ENCODE results near the gene CORO1C. TPM values are rescaled to one million over a fixed set of nuclear protein-coding genes. Genes with fewer than 3 reads are reported as not detected.
"Not testable (repeated sequence)": the region's sequence is repeated elsewhere in the genome, so short reads cannot be mapped to it uniquely, and the experiment has no call there.

The CORO1C gene
- polyA plus RNA-seq, 1 donor from 2014 or later: 123 TPM

- TF ChIP-seq MXI1 (conservative IDR thresholded peaks at IDR 0.05; ENCODE audit: poor library complexity, severe bottlenecking) (no peak), SMC3 (conservative IDR thresholded peaks at IDR 0.05; ENCODE audit: poor library complexity) (no peak)
- no peak overlapping the region for H3K9ac ChIP-seq (ENCODE audit: low read length)
- no peaks in the 10 kb centered on the region for H3K27me3 ChIP-seq (ENCODE audit: insufficient read depth, low read depth, low read length)
- H3K36me3 ChIP-seq (ENCODE audit: insufficient read depth, low read length): no peaks in the 10 kb centered on the region
- no peak overlapping the region for H3K4me2 ChIP-seq (ENCODE audit: low read length)
- no peak overlapping the region for H3K27ac ChIP-seq (ENCODE audit: low read length)
- H2AFZ ChIP-seq (ENCODE audit: low read depth, low read length): no peak overlapping the region
- H3K79me2 ChIP-seq (replicated peaks; ENCODE audit: insufficient read depth, low read length): no peaks in the 10 kb centered on the region
- H3K9me2 ChIP-seq (ENCODE audit: insufficient read depth, low read length): no peaks in the 10 kb centered on the region
- H3F3A ChIP-seq (ENCODE audit: insufficient read depth, low read length, poor library complexity, severe bottlenecking): no peaks in the 10 kb centered on the region
- no peak overlapping the region for H3K4me3 ChIP-seq (ENCODE audit: low read length)
- H4K20me1 ChIP-seq (ENCODE audit: insufficient read depth): no peaks in the 10 kb centered on the region
- H3K9me3 ChIP-seq (ENCODE audit: low read length): no peaks in the 10 kb centered on the region
Observed at GRCh38 chr12:108657130-108657745, 74.1 kb downstream of the CORO1C start.

GRCh38 chr12:108656247-108656646, 75.1 kb downstream of the CORO1C start:
- H3K9me3 ChIP-seq (ENCODE audit: low read length); H3K4me2 ChIP-seq (ENCODE audit: low read length); H4K20me1 ChIP-seq (ENCODE audit: insufficient read depth); H3K27ac ChIP-seq (ENCODE audit: low read length); H3K27me3 ChIP-seq (ENCODE audit: insufficient read depth, low read depth, low read length); H3K4me3 ChIP-seq (ENCODE audit: low read length); H3K36me3 ChIP-seq (ENCODE audit: insufficient read depth, low read length); H3K9ac ChIP-seq (ENCODE audit: low read length); H3F3A ChIP-seq (ENCODE audit: insufficient read depth, low read length, poor library complexity, severe bottlenecking); H3K9me2 ChIP-seq (ENCODE audit: insufficient read depth, low read length); H2AFZ ChIP-seq (ENCODE audit: low read depth, low read length); H3K79me2 ChIP-seq (replicated peaks; ENCODE audit: insufficient read depth, low read length): not testable (repeated sequence)

- not testable (repeated sequence) for H3K79me2 ChIP-seq (replicated peaks; ENCODE audit: insufficient read depth, low read length); H3F3A ChIP-seq (ENCODE audit: insufficient read depth, low read length, poor library complexity, severe bottlenecking); H3K4me3 ChIP-seq (ENCODE audit: low read length); H2AFZ ChIP-seq (ENCODE audit: low read depth, low read length); H3K4me2 ChIP-seq (ENCODE audit: low read length); H3K9me2 ChIP-seq (ENCODE audit: insufficient read depth, low read length); H3K9me3 ChIP-seq (ENCODE audit: low read length); H3K27me3 ChIP-seq (ENCODE audit: insufficient read depth, low read depth, low read length); H3K9ac ChIP-seq (ENCODE audit: low read length); H3K36me3 ChIP-seq (ENCODE audit: insufficient read depth, low read length); H3K27ac ChIP-seq (ENCODE audit: low read length); H4K20me1 ChIP-seq (ENCODE audit: insufficient read depth)
Observed at GRCh38 chr12:108655812-108656175, 75.5 kb downstream of the CORO1C start.

- H3K4me2 ChIP-seq (ENCODE audit: low read length); H3K27me3 ChIP-seq (ENCODE audit: insufficient read depth, low read depth, low read length); H3K9me2 ChIP-seq (ENCODE audit: insufficient read depth, low read length); H3K9me3 ChIP-seq (ENCODE audit: low read length); H3K4me3 ChIP-seq (ENCODE audit: low read length); H3K9ac ChIP-seq (ENCODE audit: low read length); H3K27ac ChIP-seq (ENCODE audit: low read length); H4K20me1 ChIP-seq (ENCODE audit: insufficient read depth); H3K79me2 ChIP-seq (replicated peaks; ENCODE audit: insufficient read depth, low read length); H2AFZ ChIP-seq (ENCODE audit: low read depth, low read length); H3K36me3 ChIP-seq (ENCODE audit: insufficient read depth, low read length); H3F3A ChIP-seq (ENCODE audit: insufficient read depth, low read length, poor library complexity, severe bottlenecking): not testable (repeated sequence)
Observed at GRCh38 chr12:108654622-108655021, 76.7 kb downstream of the CORO1C start.

- Histone ChIP-seq H4K20me1 (ENCODE audit: insufficient read depth) (no peaks in the 10 kb centered on the region), H3K4me3 (ENCODE audit: low read length) (no peak overlapping the region)
Observed at GRCh38 chr12:108653922-108654321, 77.4 kb downstream of the CORO1C start.

More at GRCh38 chr12:108653922-108654321, 77.4 kb downstream of the CORO1C start:
- H3K9ac ChIP-seq (ENCODE audit: low read length): no peak overlapping the region
- no peaks in the 10 kb centered on the region for H3K27me3 ChIP-seq (ENCODE audit: insufficient read depth, low read depth, low read length)
- no peaks in the 10 kb centered on the region for H3K9me2 ChIP-seq (ENCODE audit: insufficient read depth, low read length)
- no peak overlapping the region for H2AFZ ChIP-seq (ENCODE audit: low read depth, low read length)
- no peak overlapping the region for H3K27ac ChIP-seq (ENCODE audit: low read length)
- no peaks in the 10 kb centered on the region for H3K79me2 ChIP-seq (replicated peaks; ENCODE audit: insufficient read depth, low read length)
- no peaks in the 10 kb centered on the region for H3K9me3 ChIP-seq (ENCODE audit: low read length)
- H3F3A ChIP-seq (ENCODE audit: insufficient read depth, low read length, poor library complexity, severe bottlenecking): no peaks in the 10 kb centered on the region
- H3K4me2 ChIP-seq (ENCODE audit: low read length): no peak overlapping the region
- H3K36me3 ChIP-seq (ENCODE audit: insufficient read depth, low read length): no peaks in the 10 kb centered on the region
- no peak for TF ChIP-seq SMC3 (conservative IDR thresholded peaks at IDR 0.05; ENCODE audit: poor library complexity)
- TF ChIP-seq POLR2AphosphoS5 (IDR thresholded peaks at IDR 0.05): no peak
- TF ChIP-seq REST (IDR thresholded peaks at IDR 0.05; ENCODE audit: borderline replicate concordance): no peak
- TF ChIP-seq RAD21 (conservative IDR thresholded peaks at IDR 0.05): no peak
- TF ChIP-seq TAF1 (IDR thresholded peaks at IDR 0.05; ENCODE audit: low read depth): no peak
- no peak for TF ChIP-seq MXI1 (conservative IDR thresholded peaks at IDR 0.05; ENCODE audit: poor library complexity, severe bottlenecking)
- no peak for TF ChIP-seq EZH2 (IDR thresholded peaks at IDR 0.05; ENCODE audit: borderline replicate concordance, insufficient read depth, low read length, poor library complexity, severe bottlenecking)
- TF ChIP-seq CTCF (IDR thresholded peaks at IDR 0.05; ENCODE audit: poor library complexity, severe bottlenecking): no peak
- no peak for TF ChIP-seq EP300 (conservative IDR thresholded peaks at IDR 0.05; ENCODE audit: poor library complexity, severe bottlenecking)
